Stomach smooth muscle (tissue), 2 donors: ENCODE results near the gene BNC2.
A peak's percentile ranks its signal among the peaks of the same experiment; 100 is the strongest.

ENCODE experiments used
- H3K27ac ChIP-seq: one replicate; pipeline ENCODE4 v1.7.0; 2013; ENCODE audit warnings: mild to moderate bottlenecking, low read length, inconsistent platforms
- H3K27me3 ChIP-seq, 2 donors: one replicate each; pipeline ENCODE4 v1.7.0; 2013; ENCODE audit warnings: low read length in 2 of 2; ENCODE audit not compliant: insufficient read depth in 2 of 2, control insufficient read depth in 1 of 2
- H3K36me3 ChIP-seq, 2 donors: one replicate each; pipeline ENCODE4 v1.7.0; 2013; ENCODE audit warnings: low read length in 2 of 2; ENCODE audit not compliant: control insufficient read depth in 2 of 2, insufficient read depth in 2 of 2
- H3K4me1 ChIP-seq: one replicate; pipeline ENCODE4 v1.7.0; 2013; ENCODE audit warnings: low read length; ENCODE audit not compliant: control insufficient read depth, insufficient read depth
- H3K4me3 ChIP-seq, 2 donors: one replicate each; pipeline ENCODE4 v1.7.0; 2013; ENCODE audit warnings: low read length in 2 of 2
- H3K9ac ChIP-seq, 2 donors: one replicate each; pipeline ENCODE4 v1.7.0; 2013; ENCODE audit warnings: low read length in 2 of 2, mild to moderate bottlenecking in 1 of 2
- H3K9me3 ChIP-seq, 2 donors: one replicate each; pipeline ENCODE4 v1.7.0; 2013; ENCODE audit warnings: low read length in 2 of 2; ENCODE audit not compliant: control insufficient read depth in 2 of 2
- donor health status: healthy.
- donor health status: Pancreatic carcinoma.

The BNC2 gene

GRCh38 chr9:16832101-16832500 lies 38.4 kb downstream of the BNC2 start:
- Histone ChIP-seq H3K9ac (no peak overlapping the region), H3K27ac (no peak overlapping the region), H3K9me3 (no peaks in the 10 kb centered on the region), H3K27me3 (no peaks in the 10 kb centered on the region), H3K36me3 (no peaks in the 10 kb centered on the region), H3K4me1 (peaks cover 3% of the 10 kb centered on the region), H3K4me3 (no peak overlapping the region)

GRCh38 chr9:16830806-16831205 lies 39.7 kb downstream of the BNC2 start:
- no peak overlapping the region for H3K9ac ChIP-seq
- H3K4me1 ChIP-seq: peaks cover 9% of the 10 kb centered on the region
- no peak overlapping the region for H3K4me3 ChIP-seq
- H3K9me3 ChIP-seq: no peaks in the 10 kb centered on the region
- H3K27ac ChIP-seq: no peak overlapping the region
- H3K27me3 ChIP-seq: no peaks in the 10 kb centered on the region
- H3K36me3 ChIP-seq: no peaks in the 10 kb centered on the region

- H3K9me3 ChIP-seq: no peaks in the 10 kb centered on the region
- no peaks in the 10 kb centered on the region for H3K36me3 ChIP-seq
- H3K27ac ChIP-seq: peak overlapping the region; percentile 37
- peak overlapping the region; percentile 11 to 43 for H3K9ac ChIP-seq
- no peaks in the 10 kb centered on the region for H3K27me3 ChIP-seq
- H3K4me3 ChIP-seq: peak overlapping the region; percentile 37 to 66
- H3K4me1 ChIP-seq: peaks cover 17% of the 10 kb centered on the region
Measured at GRCh38 chr9:16828340-16829281, 41.9 kb downstream of the BNC2 start.

GRCh38 chr9:16825971-16826625 lies 44.4 kb downstream of the BNC2 start:
- Histone ChIP-seq H3K9ac (peak overlapping the region in 1 of 2 donors; percentile 12), H3K36me3 (no peaks in the 10 kb centered on the region), H3K27me3 (no peaks in the 10 kb centered on the region), H3K9me3 (no peaks in the 10 kb centered on the region), H3K4me3 (peak overlapping the region in 1 of 2 donors; percentile 28), H3K4me1 (peaks cover 17% of the 10 kb centered on the region), H3K27ac (no peak overlapping the region)

- no peaks in the 10 kb centered on the region for H3K36me3 ChIP-seq
- peak overlapping the region; percentile 42 for H3K27ac ChIP-seq
- no peak overlapping the region for H3K4me3 ChIP-seq
- peaks cover 17% of the 10 kb centered on the region for H3K4me1 ChIP-seq
- H3K9ac ChIP-seq: no peak overlapping the region
- no peaks in the 10 kb centered on the region for H3K27me3 ChIP-seq
- no peaks in the 10 kb centered on the region for H3K9me3 ChIP-seq
Measured at GRCh38 chr9:16825331-16825725, 45.1 kb downstream of the BNC2 start.

- H3K27ac ChIP-seq: peak overlapping the region; percentile 42
- H3K9ac ChIP-seq: peak overlapping the region in 1 of 2 donors; percentile 52
- H3K9me3 ChIP-seq: no peaks in the 10 kb centered on the region
- H3K36me3 ChIP-seq: no peaks in the 10 kb centered on the region
- no peaks in the 10 kb centered on the region for H3K27me3 ChIP-seq
- peaks cover 17% of the 10 kb centered on the region for H3K4me1 ChIP-seq
- H3K4me3 ChIP-seq: peak overlapping the region; percentile 2 to 16
Measured at GRCh38 chr9:16824545-16825330, 45.7 kb downstream of the BNC2 start.

- no peaks in the 10 kb centered on the region for H3K27me3 ChIP-seq
- H3K9ac ChIP-seq: no peak overlapping the region
- H3K27ac ChIP-seq: no peak overlapping the region
- no peaks in the 10 kb centered on the region for H3K9me3 ChIP-seq
- peaks cover 17% of the 10 kb centered on the region for H3K4me1 ChIP-seq
- H3K4me3 ChIP-seq: no peak overlapping the region
- no peaks in the 10 kb centered on the region for H3K36me3 ChIP-seq
Measured at GRCh38 chr9:16823906-16824305, 46.6 kb downstream of the BNC2 start.

GRCh38 chr9:16821344-16821743 lies 49.1 kb downstream of the BNC2 start:
- no peaks in the 10 kb centered on the region for H3K36me3 ChIP-seq
- H3K27ac ChIP-seq: no peak overlapping the region
- H3K9me3 ChIP-seq: no peaks in the 10 kb centered on the region
- peaks cover 16% of the 10 kb centered on the region for H3K4me1 ChIP-seq
- H3K9ac ChIP-seq: no peak overlapping the region
- no peak overlapping the region for H3K4me3 ChIP-seq
- no peaks in the 10 kb centered on the region for H3K27me3 ChIP-seq

- no peaks in the 10 kb centered on the region for H3K27me3 ChIP-seq
- no peak overlapping the region for H3K27ac ChIP-seq
- no peak overlapping the region for H3K9ac ChIP-seq
- peaks cover 3% of the 10 kb centered on the region for H3K4me1 ChIP-seq
- H3K9me3 ChIP-seq: no peaks in the 10 kb centered on the region
- H3K36me3 ChIP-seq: no peaks in the 10 kb centered on the region
- no peak overlapping the region for H3K4me3 ChIP-seq
Measured at GRCh38 chr9:16817514-16817913, 53.0 kb downstream of the BNC2 start.

GRCh38 chr9:16817002-16817401 lies 53.5 kb downstream of the BNC2 start:
- H3K27me3 ChIP-seq: no peaks in the 10 kb centered on the region
- no peak overlapping the region for H3K4me3 ChIP-seq
- H3K36me3 ChIP-seq: no peaks in the 10 kb centered on the region
- H3K9ac ChIP-seq: no peak overlapping the region
- H3K9me3 ChIP-seq: no peaks in the 10 kb centered on the region
- H3K4me1 ChIP-seq: peaks cover 3% of the 10 kb centered on the region
- H3K27ac ChIP-seq: no peak overlapping the region
